Liver (tissue), 9 donors: ENCODE measurements around the gene DPM3. TPM values are rescaled to one million over a fixed set of nuclear protein-coding genes. Genes with fewer than 3 reads are reported as not detected.
A peak's percentile ranks its signal among the peaks of the same experiment; 100 is the strongest.

ENCODE experiments used
- DNase-seq: peaks from one replicate; pipeline ENCODE4 v3.0.0-alpha.2; 2017; ENCODE audit warnings: low spot score
- H3K27ac ChIP-seq, 2 donors: one replicate each; pipeline ENCODE4 v1.7.0; 2013; ENCODE audit warnings: inconsistent platforms in 2 of 2, low read length in 2 of 2, control low read depth in 1 of 2, low read depth in 1 of 2, mild to moderate bottlenecking in 1 of 2
- H3K27me3 ChIP-seq, 4 donors: one replicate each; pipeline versions ENCODE4 v1.6.1 to v1.7.0; 2013; ENCODE audit warnings: low read length in 3 of 4, inconsistent platforms in 1 of 4, mild to moderate bottlenecking in 1 of 4, moderate library complexity in 1 of 4; ENCODE audit not compliant: control insufficient read depth in 4 of 4, insufficient read depth in 4 of 4
- H3K36me3 ChIP-seq, 4 donors: one replicate each; pipeline versions ENCODE4 v1.6.1 to v1.7.0; 2013; ENCODE audit warnings: low read length in 3 of 4, mild to moderate bottlenecking in 3 of 4, low read depth in 1 of 4, moderate library complexity in 1 of 4; ENCODE audit not compliant: control insufficient read depth in 4 of 4, insufficient read depth in 3 of 4
- H3K4me1 ChIP-seq, 4 donors: one replicate each; pipeline versions ENCODE4 v1.6.1 to v1.7.0; 2013; ENCODE audit warnings: low read length in 3 of 4, mild to moderate bottlenecking in 3 of 4, moderate library complexity in 1 of 4; ENCODE audit not compliant: control insufficient read depth in 4 of 4, insufficient read depth in 4 of 4
- H3K4me3 ChIP-seq, 3 donors: one replicate each; pipeline versions ENCODE4 v1.6.1 to v1.7.0; 2013; ENCODE audit warnings: low read length in 3 of 3, control low read depth in 1 of 3, low read depth in 1 of 3, mild to moderate bottlenecking in 1 of 3
- H3K9ac ChIP-seq, 2 donors: one replicate each; pipeline ENCODE4 v1.7.0; 2013; ENCODE audit warnings: low read length in 2 of 2, mild to moderate bottlenecking in 2 of 2, moderate library complexity in 2 of 2, control low read depth in 1 of 2, low read depth in 1 of 2
- H3K9me3 ChIP-seq, 4 donors: one replicate each; pipeline versions ENCODE4 v1.6.1 to v1.7.0; 2013; ENCODE audit warnings: low read length in 3 of 4; ENCODE audit not compliant: control insufficient read depth in 4 of 4
- CTCF ChIP-seq: fragments of 150-350 bp; IDR thresholded peaks from 2 replicates; pipeline ENCODE4 v1.5.1; 2017; ENCODE audit warnings: improper control_type of control experiment, low read depth, low read length; ENCODE audit not compliant: missing input control
- EGR1 ChIP-seq, 2 donors: IDR thresholded peaks; 2 replicates each; pipeline ENCODE4 v1.6.1; 2016 to 2018; ENCODE audit warnings: antibody characterized with exemption in 2 of 2, low read depth in 2 of 2
- GABPA ChIP-seq, 2 donors: IDR thresholded peaks in 1 of 2; conservative IDR thresholded peaks in 1 of 2; 2 replicates each; pipeline ENCODE4 v1.6.1; 2016; ENCODE audit warnings: antibody characterized with exemption in 2 of 2, mild to moderate bottlenecking in 1 of 2, moderate library complexity in 1 of 2
- HNF4A ChIP-seq, 2 donors: conservative IDR thresholded peaks; 2 replicates each; pipeline ENCODE4 v1.6.1; 2016; ENCODE audit warnings: antibody characterized with exemption in 2 of 2, mild to moderate bottlenecking in 2 of 2
- HNF4G ChIP-seq: IDR thresholded peaks from 2 replicates; pipeline ENCODE4 v1.6.1; 2016; ENCODE audit warnings: antibody characterized with exemption
- NR2F2 ChIP-seq: IDR thresholded peaks from 2 replicates; pipeline ENCODE4 v1.6.1; 2016; ENCODE audit warnings: antibody characterized with exemption
- RXRA ChIP-seq, 2 donors: IDR thresholded peaks; 2 replicates each; pipeline ENCODE4 v1.6.1; 2017 to 2018; ENCODE audit warnings: antibody characterized with exemption in 2 of 2, mild to moderate bottlenecking in 1 of 2
- SP1 ChIP-seq: IDR thresholded peaks from 2 replicates; pipeline ENCODE4 v1.6.1; 2018; ENCODE audit warnings: antibody characterized with exemption, mild to moderate bottlenecking
- TAF1 ChIP-seq: conservative IDR thresholded peaks from 2 replicates; pipeline ENCODE4 v1.6.1; 2016; ENCODE audit warnings: antibody characterized with exemption, mild to moderate bottlenecking
- YY1 ChIP-seq: IDR thresholded peaks from 2 replicates; pipeline ENCODE4 v1.6.1; 2016; ENCODE audit warnings: antibody characterized with exemption, mild to moderate bottlenecking
- WGBS: extraction: QIAGEN DNeasy Blood & Tissue Kit; methylation state at CpG from one replicate; pipeline ENCODE4 v1.1.7; 2013; 5-methylcytosine and 5-hydroxymethylcytosine counted together
- polyA plus RNA-seq, 2 donors: library from polyadenylated mRNA; stranded (reverse) in 1 of 2; unstranded in 1 of 2; fragments of 200-250 nt in 1 of 2; fragments of >200 nt in 1 of 2; fragmentation: Nextera tagmentation in 1 of 2; extraction: Ambion mirVana in 1 of 2; gene quantifications; one replicate each; pipeline versions ENCODE4 v1.2.1 to v1.2.3, GENCODE V29; 2013 to 2015
- total RNA-seq, 2 donors: library from RNA; depleted of rRNA; stranded (reverse); fragments of >200 nt; gene quantifications; one replicate each; pipeline ENCODE4 v1.2.3, GENCODE V29; 2014
- TF ChIP-seq, protein P1 (sequence below): IDR thresholded peaks from 2 replicates; pipeline ENCODE4 v1.6.1; 2016; ENCODE audit warnings: antibody characterized with exemption
- TF ChIP-seq, protein P2 (sequence below): IDR thresholded peaks from 2 replicates; pipeline ENCODE4 v1.6.1; 2016; ENCODE audit warnings: antibody characterized with exemption, mild to moderate bottlenecking
- TF ChIP-seq, protein P3 (sequence below): IDR thresholded peaks from 2 replicates; pipeline ENCODE4 v1.6.1; 2016; ENCODE audit warnings: antibody characterized with exemption
- donor health status: healthy.
- donor health status: healthy.
- donor health status: healthy.
- donor health status: healthy.
- donor health status: healthy.

DPM3 gene
- total and polyA plus RNA-seq, 4 donors = 27.3 to 134 (median 69.1) TPM

- H3K36me3 ChIP-seq = peaks cover 0 to 1% (median 0%) of the 10 kb centered on the region in 4 donors
- H3K4me1 ChIP-seq = peaks cover 0 to 10% (median 7%) of the 10 kb centered on the region in 4 donors
- peaks cover 0 to 3% (median 0%) of the 10 kb centered on the region in 4 donors for H3K27me3 ChIP-seq
- H3K4me3 ChIP-seq = no peak overlapping the region
- peak; percentile 31 for DNase-seq
- WGBS = 84% methylated on average over 12 of the region's 12 CpGs
- H3K27ac ChIP-seq = no peak overlapping the region
- H3K9me3 ChIP-seq = no peaks in the 10 kb centered on the region
- no peak for TF ChIP-seq GABPA (IDR thresholded peaks at IDR 0.05 in 1 of 2, conservative IDR thresholded peaks at IDR 0.05 in 1 of 2)
- TF ChIP-seq NR2F2 = no peak
- TF ChIP-seq, protein P1, sequence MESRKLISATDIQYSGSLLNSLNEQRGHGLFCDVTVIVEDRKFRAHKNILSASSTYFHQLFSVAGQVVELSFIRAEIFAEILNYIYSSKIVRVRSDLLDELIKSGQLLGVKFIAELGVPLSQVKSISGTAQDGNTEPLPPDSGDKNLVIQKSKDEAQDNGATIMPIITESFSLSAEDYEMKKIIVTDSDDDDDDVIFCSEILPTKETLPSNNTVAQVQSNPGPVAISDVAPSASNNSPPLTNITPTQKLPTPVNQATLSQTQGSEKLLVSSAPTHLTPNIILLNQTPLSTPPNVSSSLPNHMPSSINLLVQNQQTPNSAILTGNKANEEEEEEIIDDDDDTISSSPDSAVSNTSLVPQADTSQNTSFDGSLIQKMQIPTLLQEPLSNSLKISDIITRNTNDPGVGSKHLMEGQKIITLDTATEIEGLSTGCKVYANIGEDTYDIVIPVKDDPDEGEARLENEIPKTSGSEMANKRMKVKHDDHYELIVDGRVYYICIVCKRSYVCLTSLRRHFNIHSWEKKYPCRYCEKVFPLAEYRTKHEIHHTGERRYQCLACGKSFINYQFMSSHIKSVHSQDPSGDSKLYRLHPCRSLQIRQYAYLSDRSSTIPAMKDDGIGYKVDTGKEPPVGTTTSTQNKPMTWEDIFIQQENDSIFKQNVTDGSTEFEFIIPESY = no peak
- TF ChIP-seq EGR1 (IDR thresholded peaks at IDR 0.05; ENCODE audit: low read depth in 2 of 2) = no peak
- TF ChIP-seq YY1 = no peak
- TF ChIP-seq, protein P2, sequence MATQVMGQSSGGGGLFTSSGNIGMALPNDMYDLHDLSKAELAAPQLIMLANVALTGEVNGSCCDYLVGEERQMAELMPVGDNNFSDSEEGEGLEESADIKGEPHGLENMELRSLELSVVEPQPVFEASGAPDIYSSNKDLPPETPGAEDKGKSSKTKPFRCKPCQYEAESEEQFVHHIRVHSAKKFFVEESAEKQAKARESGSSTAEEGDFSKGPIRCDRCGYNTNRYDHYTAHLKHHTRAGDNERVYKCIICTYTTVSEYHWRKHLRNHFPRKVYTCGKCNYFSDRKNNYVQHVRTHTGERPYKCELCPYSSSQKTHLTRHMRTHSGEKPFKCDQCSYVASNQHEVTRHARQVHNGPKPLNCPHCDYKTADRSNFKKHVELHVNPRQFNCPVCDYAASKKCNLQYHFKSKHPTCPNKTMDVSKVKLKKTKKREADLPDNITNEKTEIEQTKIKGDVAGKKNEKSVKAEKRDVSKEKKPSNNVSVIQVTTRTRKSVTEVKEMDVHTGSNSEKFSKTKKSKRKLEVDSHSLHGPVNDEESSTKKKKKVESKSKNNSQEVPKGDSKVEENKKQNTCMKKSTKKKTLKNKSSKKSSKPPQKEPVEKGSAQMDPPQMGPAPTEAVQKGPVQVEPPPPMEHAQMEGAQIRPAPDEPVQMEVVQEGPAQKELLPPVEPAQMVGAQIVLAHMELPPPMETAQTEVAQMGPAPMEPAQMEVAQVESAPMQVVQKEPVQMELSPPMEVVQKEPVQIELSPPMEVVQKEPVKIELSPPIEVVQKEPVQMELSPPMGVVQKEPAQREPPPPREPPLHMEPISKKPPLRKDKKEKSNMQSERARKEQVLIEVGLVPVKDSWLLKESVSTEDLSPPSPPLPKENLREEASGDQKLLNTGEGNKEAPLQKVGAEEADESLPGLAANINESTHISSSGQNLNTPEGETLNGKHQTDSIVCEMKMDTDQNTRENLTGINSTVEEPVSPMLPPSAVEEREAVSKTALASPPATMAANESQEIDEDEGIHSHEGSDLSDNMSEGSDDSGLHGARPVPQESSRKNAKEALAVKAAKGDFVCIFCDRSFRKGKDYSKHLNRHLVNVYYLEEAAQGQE = no peak
- no peak overlapping the region for H3K9ac ChIP-seq
These were observed 35.1 kb upstream of the DPM3 start for GRCh38 chr1:155175281-155175926.

DNA sequence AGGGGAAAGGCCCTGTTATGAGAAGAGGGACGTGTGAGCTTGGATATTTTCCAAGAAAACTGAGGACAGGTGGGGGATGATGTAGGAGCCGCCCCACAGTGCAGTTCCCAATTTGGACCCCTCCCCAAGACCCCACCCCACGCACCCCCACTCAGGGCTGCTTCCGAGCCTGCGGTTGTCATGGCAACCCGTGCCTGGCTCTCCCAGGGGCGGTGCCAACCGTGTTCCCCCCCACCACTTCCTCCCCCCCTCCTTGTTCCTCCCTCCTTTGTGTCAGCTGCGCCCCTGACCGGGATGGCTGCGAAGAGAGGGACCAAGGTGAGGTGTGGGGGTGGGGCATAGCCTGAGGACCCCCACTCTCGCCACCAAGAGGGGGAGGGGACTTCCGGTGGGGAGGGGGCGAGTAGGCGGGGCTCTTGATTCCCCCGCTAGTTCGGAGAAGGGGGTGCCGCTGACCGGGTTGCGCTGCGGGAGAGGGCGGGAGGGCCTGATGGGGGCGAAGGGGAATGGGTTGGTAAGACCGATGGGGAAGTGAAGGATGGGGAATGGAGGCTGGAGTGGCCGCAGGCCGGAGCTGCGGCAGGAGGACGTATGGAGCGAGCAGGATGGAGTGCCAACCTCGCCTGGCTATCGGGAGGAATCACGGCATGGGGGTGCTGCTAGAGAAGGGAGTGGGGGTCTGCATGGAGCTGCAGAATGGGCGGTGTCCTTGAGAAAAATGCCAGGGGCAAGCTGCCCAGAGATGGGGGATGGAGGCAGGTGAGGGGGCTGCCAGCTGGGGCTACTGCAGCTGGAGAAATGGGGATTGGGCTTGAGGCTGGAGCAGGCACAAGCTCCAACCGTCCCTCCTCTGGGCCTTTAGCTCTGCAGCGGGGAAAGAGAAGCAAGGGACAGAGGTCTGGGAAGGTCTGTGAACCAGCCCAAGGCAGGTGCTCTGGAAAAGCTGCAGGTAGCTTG lies 34.3 kb upstream of the DPM3 start:
- Histone ChIP-seq H3K4me3 (no peak overlapping the region), H3K9ac (no peak overlapping the region), H3K27me3 (peaks cover 0 to 3% (median 0%) of the 10 kb centered on the region in 4 donors), H3K9me3 (no peaks in the 10 kb centered on the region), H3K27ac (no peak overlapping the region), H3K36me3 (peaks cover 0 to 3% (median 1%) of the 10 kb centered on the region in 4 donors), H3K4me1 (peaks cover 0 to 10% (median 7%) of the 10 kb centered on the region in 4 donors)
- DNase-seq = peak; percentile 32
- 20% methylated on average over 35 of the region's 35 CpGs for WGBS
- TF ChIP-seq, protein P3, sequence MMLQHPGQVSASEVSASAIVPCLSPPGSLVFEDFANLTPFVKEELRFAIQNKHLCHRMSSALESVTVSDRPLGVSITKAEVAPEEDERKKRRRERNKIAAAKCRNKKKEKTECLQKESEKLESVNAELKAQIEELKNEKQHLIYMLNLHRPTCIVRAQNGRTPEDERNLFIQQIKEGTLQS = no peak
- TF ChIP-seq CTCF = no peak
- no peak for TF ChIP-seq SP1
- TF ChIP-seq, protein P2 = no peak
- TF ChIP-seq, protein P1 = no peak
- no peak for TF ChIP-seq HNF4G
- no peak for TF ChIP-seq RXRA (IDR thresholded peaks at IDR 0.05)
- TF ChIP-seq YY1 = no peak
- no peak for TF ChIP-seq EGR1 (IDR thresholded peaks at IDR 0.05; ENCODE audit: low read depth in 2 of 2)
- TF ChIP-seq TAF1 = no peak
- no peak for TF ChIP-seq GABPA (IDR thresholded peaks at IDR 0.05 in 1 of 2, conservative IDR thresholded peaks at IDR 0.05 in 1 of 2)
- TF ChIP-seq HNF4A (conservative IDR thresholded peaks at IDR 0.05) = no peak
- no peak for TF ChIP-seq NR2F2
